HepG2 (cell line): ENCODE measurements around the gene SLC41A3. TPM values are rescaled to one million over a fixed set of nuclear protein-coding genes. Genes with fewer than 3 reads are reported as not detected.

Source experiments
- ATAC-seq: fragments of 200-7000 bp; cut with Tn5 transposase; 3 replicates; pipeline ENCODE4 v1.9.1; 2020; ENCODE audit warnings: mild to moderate bottlenecking, moderate library complexity
- BruUV-seq: library from RNA; stranded (reverse); fragments of 400-500 nt; replicated peaks from 2 replicates; lab custom pipeline; 2021; lab: Mats Ljungman, UMichigan
- CTCF ChIA-PET: fragments of 300-600 bp; formaldehyde crosslinking; extraction: SDS; loops from one replicate; lab custom pipeline; 2021; ENCODE audit warnings: low total read pairs, inconsistent platforms, low intra/inter-chr PET ratio; lab: Yijun Ruan, JAX
- POLR2A ChIA-PET: fragments of 350-600 bp; sonication (Branson Sonifier 250); formaldehyde crosslinking; loops from one replicate; lab custom pipeline; 2020; ENCODE audit warnings: antibody characterized with exemption, inconsistent platforms; lab: Yijun Ruan, JAX
- DNase-seq: peaks from one replicate; pipeline ENCODE4 v3.0.0-alpha.2; 2015; ENCODE audit warnings: low spot score
- FAIRE-seq: peaks from 3 replicates; lab custom pipeline; 2011; peaks lifted over from hg19 to GRCh38; lab: Jason Lieb, UNC
- H2AFZ ChIP-seq: one replicate; pipeline ENCODE4 v1.6.1; 2011; ENCODE audit warnings: low read length, inconsistent platforms
- H3K27ac ChIP-seq: fragments of 300-600 bp; 3 replicates; pipeline ENCODE4 v1.8.0; 2011; ENCODE audit warnings: mixed run types, mild to moderate bottlenecking, mixed read lengths, low read length, inconsistent platforms; ENCODE audit not compliant: insufficient read depth; ENCODE audit errors: extremely low read length
- H3K27me3 ChIP-seq, 2 experiments: fragments of 200-600 bp in 1 of 2; 2 replicates in 1 of 2; 3 replicates in 1 of 2; pipeline versions ENCODE4 v1.6.0 to v1.8.0; 2011; ENCODE audit warnings: low read length in 2 of 2, mild to moderate bottlenecking in 2 of 2, moderate library complexity in 2 of 2, inconsistent platforms in 1 of 2; ENCODE audit not compliant: insufficient read depth in 2 of 2, control insufficient read depth in 1 of 2
- H3K36me3 ChIP-seq, 2 experiments: fragments of 200-600 bp in 1 of 2; replicated peaks in 1 of 2; 2 replicates in 1 of 2; 3 replicates in 1 of 2; pipeline versions ENCODE4 v1.5.1 to v1.8.0; 2011; ENCODE audit warnings: low read length in 2 of 2, inconsistent platforms in 1 of 2; ENCODE audit not compliant: insufficient read depth in 2 of 2, control insufficient read depth in 1 of 2
- H3K4me1 ChIP-seq: 2 replicates; pipeline ENCODE4 v1.5.1; 2012; ENCODE audit warnings: low read length, inconsistent platforms; ENCODE audit not compliant: insufficient read depth
- H3K4me2 ChIP-seq: 2 replicates; pipeline ENCODE4 v1.6.0; 2011; ENCODE audit warnings: low read depth, low read length, inconsistent platforms
- H3K4me3 ChIP-seq, 3 experiments: fragments of 200-600 bp in 1 of 3; sonication (generic), shearing (Covaris generic) in 1 of 3; replicated peaks in 1 of 3; 2 replicates each; pipeline ENCODE4 v1.5.1; 2011 to 2016; ENCODE audit warnings: low read length in 3 of 3, inconsistent platforms in 2 of 3, low read depth in 2 of 3, mild to moderate bottlenecking in 2 of 3, control low read depth in 1 of 3, mixed read lengths in 1 of 3; ENCODE audit not compliant: insufficient read depth in 1 of 3
- H3K79me2 ChIP-seq: one replicate; pipeline ENCODE4 v1.6.1; 2011; ENCODE audit warnings: low read length, inconsistent platforms; ENCODE audit not compliant: insufficient read depth
- H3K9ac ChIP-seq: 2 replicates; pipeline ENCODE4 v1.6.0; 2011; ENCODE audit warnings: mild to moderate bottlenecking, low read depth, low read length, inconsistent platforms; ENCODE audit not compliant: insufficient read depth
- H3K9me3 ChIP-seq: 2 replicates; pipeline ENCODE4 v1.5.1; 2012; ENCODE audit warnings: mild to moderate bottlenecking, low read length
- H4K20me1 ChIP-seq: 2 replicates; pipeline ENCODE4 v1.6.0; 2011; ENCODE audit warnings: inconsistent platforms, mild to moderate bottlenecking, low read length, moderate library complexity; ENCODE audit not compliant: insufficient read depth
- HMG20B ChIP-seq: conservative IDR thresholded peaks from 2 replicates; pipeline ENCODE4 v1.6.1; 2016; ENCODE audit warnings: missing genetic modification reagents, missing compliant biosample characterization
- HNRNPUL1 ChIP-seq: fragments of 200-400 bp; formaldehyde crosslinking; IDR thresholded peaks from 2 replicates; pipeline ENCODE4 v1.6.1; 2017; ENCODE audit warnings: low read depth, mild to moderate bottlenecking, low read length, moderate library complexity
- JUNB ChIP-seq: sonication (generic); formaldehyde crosslinking; IDR thresholded peaks from 2 replicates; pipeline ENCODE4 v1.8.0; 2022; ENCODE audit warnings: missing genetic modification reagents, mild to moderate bottlenecking, borderline replicate concordance
- MTF1 ChIP-seq: sonication (generic); formaldehyde crosslinking; IDR thresholded peaks from 2 replicates; pipeline ENCODE4 v1.5.0; 2020; ENCODE audit warnings: missing genetic modification reagents
- MYC ChIP-seq: sonication (generic); formaldehyde crosslinking; IDR thresholded peaks from 2 replicates; pipeline ENCODE4 v1.9.0; 2021; ENCODE audit warnings: missing genetic modification reagents, borderline replicate concordance
- NFYC ChIP-seq: IDR thresholded peaks from 2 replicates; pipeline ENCODE4 v1.6.1; 2016; ENCODE audit warnings: missing genetic modification reagents, missing compliant biosample characterization
- NR2F2 ChIP-seq: IDR thresholded peaks from 2 replicates; pipeline ENCODE4 v1.6.1; 2012; ENCODE audit warnings: low read depth, inconsistent platforms, borderline replicate concordance
- SMAD1 ChIP-seq: sonication (generic); formaldehyde crosslinking; IDR thresholded peaks from 2 replicates; pipeline ENCODE4 v1.4.0; 2020; ENCODE audit warnings: missing genetic modification reagents, low read depth, mild to moderate bottlenecking, borderline replicate concordance
- SYNCRIP ChIP-seq: fragments of 200-400 bp; formaldehyde crosslinking; IDR thresholded peaks from 2 replicates; pipeline ENCODE4 v1.6.1; 2018; ENCODE audit warnings: mild to moderate bottlenecking, low read depth, low read length; ENCODE audit not compliant: insufficient read depth
- ZKSCAN1 ChIP-seq: fragments of 150-350 bp; IDR thresholded peaks from 2 replicates; pipeline ENCODE4 v1.6.1; 2014; ENCODE audit warnings: low read length
- ZNF143 ChIP-seq: sonication (generic); formaldehyde crosslinking; IDR thresholded peaks from 2 replicates; pipeline ENCODE4 v1.4.0; 2020; ENCODE audit warnings: missing genetic modification reagents
- ZNF205 ChIP-seq: IDR thresholded peaks from 2 replicates; pipeline ENCODE4 v1.6.1; 2018; ENCODE audit warnings: missing biosample characterization, missing genetic modification reagents
- ZNF576 ChIP-seq: sonication (generic); formaldehyde crosslinking; IDR thresholded peaks from 2 replicates; pipeline ENCODE4 v1.4.0; 2020; ENCODE audit warnings: mild to moderate bottlenecking, missing genetic modification reagents
- ZNF629 ChIP-seq: sonication (generic); formaldehyde crosslinking; conservative IDR thresholded peaks from 2 replicates; pipeline ENCODE4 v1.5.0; 2020; ENCODE audit warnings: missing genetic modification reagents
- ZNF724P ChIP-seq: sonication (generic); formaldehyde crosslinking; IDR thresholded peaks from 2 replicates; pipeline ENCODE4 v1.8.0; 2022; ENCODE audit warnings: missing genetic modification reagents, borderline replicate concordance
- ZSCAN20 ChIP-seq: sonication (generic); formaldehyde crosslinking; IDR thresholded peaks from 2 replicates; pipeline ENCODE4 v1.4.0; 2020; ENCODE audit warnings: missing genetic modification reagents, mild to moderate bottlenecking, borderline replicate concordance
- ZSCAN9 ChIP-seq: IDR thresholded peaks from 2 replicates; pipeline ENCODE4 v1.6.1; 2016; ENCODE audit warnings: borderline replicate concordance
- WGBS: methylation state at CpG from one replicate; pipeline ENCODE4 v1.1.6; 2017; ENCODE audit warnings: low lambda C conversion rate; 5-methylcytosine and 5-hydroxymethylcytosine counted together
- in situ Hi-C: cut with HindIII; loops from 2 replicates; pipeline ENCODE4 v1.10.0; 2017; ENCODE audit warnings: low pct_unique_long_range_greater_than_20kb; ENCODE audit not compliant: extremely low pct_ligation_motif_present
- intact Hi-C: fragments of 100-400 bp; cut with micrococcal nuclease; formaldehyde crosslinking; loops from one replicate; pipeline ENCODE4 v1.10.0; 2022; ENCODE audit not compliant: unreplicated experiment
- polyA plus RNA-seq, 8 experiments: library from polyadenylated mRNA; depleted of rRNA in 3 of 8; stranded (reverse) in 7 of 8; unstranded in 1 of 8; fragments of >200 nt; fragmentation: Illumina TruSeq in 4 of 8; extraction: Trizol in 4 of 8; gene quantifications; 2 replicates each; pipeline versions ENCODE4 v1.2.1 to v1.2.3, GENCODE V29; 2011 to 2016; ENCODE audit warnings: low read depth in 4 of 8, missing spikeins in 1 of 8, mixed read lengths in 1 of 8; ENCODE audit not compliant: insufficient read depth in 1 of 8
- total RNA-seq, 5 experiments: library from RNA; depleted of rRNA; stranded (reverse); fragments of >200 nt; fragmentation: Illumina TruSeq; extraction: Trizol; gene quantifications; 2 replicates each; pipeline ENCODE4 v1.2.3, GENCODE V29; 2016; ENCODE audit warnings: low read depth in 1 of 5
- TF ChIP-seq, protein P1 (sequence below): sonication (generic); formaldehyde crosslinking; IDR thresholded peaks from 2 replicates; pipeline ENCODE4 v1.5.1; 2020; ENCODE audit warnings: mild to moderate bottlenecking, missing genetic modification reagents, borderline replicate concordance

SLC41A3 gene
- total and polyA plus RNA-seq, 2 of the 13 experiments (the other 11 are each of a cell fraction or from before 2014, with no cell fraction given), result 26.0 to 71.1 TPM

- no peaks in the 10 kb centered on the region for H3K79me2 ChIP-seq
- WGBS, result 87% methylated on average over 4 of the region's 14 CpGs
Measured at GRCh38 chr3:125960066-125960424, 123.9 kb downstream of the SLC41A3 start.

More at GRCh38 chr3:125960066-125960424, 123.9 kb downstream of the SLC41A3 start:
- no peaks in the 10 kb centered on the region for H3K4me1 ChIP-seq
- intact Hi-C loops (no loop called here), in situ Hi-C loops (no loop called here)
- ChIA-PET CTCF (no interaction called here), POLR2A (no interaction called here)
- H3K27me3 ChIP-seq, result no peaks in the 10 kb centered on the region; a peak in 1 of 5 replicates
- H2AFZ ChIP-seq, result no peak overlapping the region
- H3K27ac ChIP-seq, result no peak overlapping the region
- H3K4me2 ChIP-seq, result no peak overlapping the region
- ATAC-seq (peak; percentile 33; the same call in 2 of the 3 replicates), DNase-seq (no peak), FAIRE-seq (no peak)
- no peak overlapping the region for H3K9ac ChIP-seq
- BruUV-seq, result no TSS peak
- H3K36me3 ChIP-seq, result no peaks in the 10 kb centered on the region
- TF ChIP-seq NR2F2, result no peak
- no peak for TF ChIP-seq ZSCAN20 (CRISPR knock-in tag)
- TF ChIP-seq NFYC (CRISPR knock-in tag), result no peak
- TF ChIP-seq JUNB, result no peak
- TF ChIP-seq ZNF724P (CRISPR knock-in tag), result no peak
- no peak for TF ChIP-seq ZNF629 (CRISPR knock-in tag)
- no peak for TF ChIP-seq SYNCRIP
- TF ChIP-seq HMG20B, result no peak
- no peak for TF ChIP-seq ZSCAN9 (CRISPR knock-in tag)
- no peak for TF ChIP-seq ZNF143
- no peak for TF ChIP-seq HNRNPUL1
- TF ChIP-seq, protein P1, sequence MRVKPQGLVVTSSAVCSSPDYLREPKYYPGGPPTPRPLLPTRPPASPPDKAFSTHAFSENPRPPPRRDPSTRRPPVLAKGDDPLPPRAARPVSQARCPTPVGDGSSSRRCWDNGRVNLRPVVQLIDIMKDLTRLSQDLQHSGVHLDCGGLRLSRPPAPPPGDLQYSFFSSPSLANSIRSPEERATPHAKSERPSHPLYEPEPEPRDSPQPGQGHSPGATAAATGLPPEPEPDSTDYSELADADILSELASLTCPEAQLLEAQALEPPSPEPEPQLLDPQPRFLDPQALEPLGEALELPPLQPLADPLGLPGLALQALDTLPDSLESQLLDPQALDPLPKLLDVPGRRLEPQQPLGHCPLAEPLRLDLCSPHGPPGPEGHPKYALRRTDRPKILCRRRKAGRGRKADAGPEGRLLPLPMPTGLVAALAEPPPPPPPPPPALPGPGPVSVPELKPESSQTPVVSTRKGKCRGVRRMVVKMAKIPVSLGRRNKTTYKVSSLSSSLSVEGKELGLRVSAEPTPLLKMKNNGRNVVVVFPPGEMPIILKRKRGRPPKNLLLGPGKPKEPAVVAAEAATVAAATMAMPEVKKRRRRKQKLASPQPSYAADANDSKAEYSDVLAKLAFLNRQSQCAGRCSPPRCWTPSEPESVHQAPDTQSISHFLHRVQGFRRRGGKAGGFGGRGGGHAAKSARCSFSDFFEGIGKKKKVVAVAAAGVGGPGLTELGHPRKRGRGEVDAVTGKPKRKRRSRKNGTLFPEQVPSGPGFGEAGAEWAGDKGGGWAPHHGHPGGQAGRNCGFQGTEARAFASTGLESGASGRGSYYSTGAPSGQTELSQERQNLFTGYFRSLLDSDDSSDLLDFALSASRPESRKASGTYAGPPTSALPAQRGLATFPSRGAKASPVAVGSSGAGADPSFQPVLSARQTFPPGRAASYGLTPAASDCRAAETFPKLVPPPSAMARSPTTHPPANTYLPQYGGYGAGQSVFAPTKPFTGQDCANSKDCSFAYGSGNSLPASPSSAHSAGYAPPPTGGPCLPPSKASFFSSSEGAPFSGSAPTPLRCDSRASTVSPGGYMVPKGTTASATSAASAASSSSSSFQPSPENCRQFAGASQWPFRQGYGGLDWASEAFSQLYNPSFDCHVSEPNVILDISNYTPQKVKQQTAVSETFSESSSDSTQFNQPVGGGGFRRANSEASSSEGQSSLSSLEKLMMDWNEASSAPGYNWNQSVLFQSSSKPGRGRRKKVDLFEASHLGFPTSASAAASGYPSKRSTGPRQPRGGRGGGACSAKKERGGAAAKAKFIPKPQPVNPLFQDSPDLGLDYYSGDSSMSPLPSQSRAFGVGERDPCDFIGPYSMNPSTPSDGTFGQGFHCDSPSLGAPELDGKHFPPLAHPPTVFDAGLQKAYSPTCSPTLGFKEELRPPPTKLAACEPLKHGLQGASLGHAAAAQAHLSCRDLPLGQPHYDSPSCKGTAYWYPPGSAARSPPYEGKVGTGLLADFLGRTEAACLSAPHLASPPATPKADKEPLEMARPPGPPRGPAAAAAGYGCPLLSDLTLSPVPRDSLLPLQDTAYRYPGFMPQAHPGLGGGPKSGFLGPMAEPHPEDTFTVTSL (CRISPR knock-in tag), result no peak
- TF ChIP-seq ZKSCAN1, result no peak
- TF ChIP-seq MYC (CRISPR knock-in tag), result no peak
- no peak for TF ChIP-seq SMAD1
- TF ChIP-seq MTF1 (CRISPR knock-in tag), result no peak
- no peak for TF ChIP-seq ZNF576
- no peak for TF ChIP-seq ZNF205
- H4K20me1 ChIP-seq, result no peaks in the 10 kb centered on the region
- H3K9me3 ChIP-seq, result no peaks in the 10 kb centered on the region
- H3K4me3 ChIP-seq, result no peak overlapping the region
